Caco-2 (cell line): ENCODE measurements around the gene ACTR1A. TPM values are rescaled to one million over a fixed set of nuclear protein-coding genes. Genes with fewer than 3 reads are reported as not detected.

ENCODE experiments used
- BruUV-seq: library from RNA; stranded (reverse); fragments of 400-500 nt; replicated peaks from 2 replicates; lab custom pipeline; 2021; lab: Mats Ljungman, UMichigan
- CTCF ChIA-PET: fragments of 300-600 bp; sonication (Branson Sonifier 250); formaldehyde crosslinking; loops from one replicate; lab custom pipeline; 2022; ENCODE audit warnings: antibody characterized with exemption; lab: Charles Lee
- POLR2A ChIA-PET: fragments of 300-600 bp; sonication (Branson Sonifier 250); formaldehyde crosslinking; loops from one replicate; lab custom pipeline; 2022; ENCODE audit warnings: antibody characterized with exemption; lab: Charles Lee
- DNase-seq, 2 experiments: peaks; one replicate each; pipeline versions ENCODE4 v3.0.0 to v3.0.0-alpha.2; 2020 to 2022
- H3K27me3 ChIP-seq: replicated peaks from 2 replicates; pipeline ENCODE4 v1.6.0; 2011; ENCODE audit warnings: low read length; ENCODE audit not compliant: control insufficient read depth, insufficient read depth
- H3K36me3 ChIP-seq: 2 replicates; pipeline ENCODE4 v1.5.1; 2011; ENCODE audit warnings: low read length; ENCODE audit not compliant: control insufficient read depth, insufficient read depth
- H3K4me1 ChIP-seq: fragments of 250-450 bp; sonication (Bioruptor Pico); 2 replicates; pipeline ENCODE4 v1.5.1; 2020; ENCODE audit warnings: mild to moderate bottlenecking
- H3K4me3 ChIP-seq: 2 replicates; pipeline ENCODE4 v1.5.1; 2011; ENCODE audit warnings: low read depth, mild to moderate bottlenecking, control low read depth, low read length
- H3K9me3 ChIP-seq: fragments of 250-450 bp; sonication (Bioruptor Pico); 2 replicates; pipeline ENCODE4 v1.5.1; 2020; ENCODE audit warnings: mild to moderate bottlenecking, moderate library complexity
- H3K27ac Mint-ChIP-seq: one replicate; pipeline ENCODE4 v1.8.0; 2022; ENCODE audit warnings: mixed read lengths; ENCODE audit not compliant: unreplicated experiment
- H3K27me3 Mint-ChIP-seq: one replicate; pipeline ENCODE4 v1.8.0; 2022; ENCODE audit warnings: mixed read lengths; ENCODE audit not compliant: insufficient read depth, unreplicated experiment
- H3K36me3 Mint-ChIP-seq: one replicate; pipeline ENCODE4 v1.8.0; 2022; ENCODE audit warnings: mild to moderate bottlenecking, mixed read lengths; ENCODE audit not compliant: insufficient read depth, unreplicated experiment
- H3K4me1 Mint-ChIP-seq: one replicate; pipeline ENCODE4 v1.8.0; 2022; ENCODE audit warnings: low read depth, mixed read lengths; ENCODE audit not compliant: unreplicated experiment
- H3K4me3 Mint-ChIP-seq: one replicate; pipeline ENCODE4 v1.8.0; 2022; ENCODE audit warnings: mild to moderate bottlenecking, moderate library complexity, mixed read lengths; ENCODE audit not compliant: unreplicated experiment
- H3K9me3 Mint-ChIP-seq: one replicate; pipeline ENCODE4 v1.8.0; 2022; ENCODE audit warnings: mixed read lengths; ENCODE audit not compliant: unreplicated experiment
- CTCF ChIP-seq, 2 experiments: fragments of 200-600 bp in 1 of 2; IDR thresholded peaks; 1 replicate in 1 of 2; 2 replicates in 1 of 2; pipeline versions ENCODE4 v1.5.1 to v1.8.0; 2011 to 2022; ENCODE audit warnings: antibody characterized with exemption in 1 of 2, control low read depth in 1 of 2, inconsistent platforms in 1 of 2, low read depth in 1 of 2, low read length in 1 of 2, mild to moderate bottlenecking in 1 of 2, moderate library complexity in 1 of 2; ENCODE audit not compliant: insufficient read depth in 1 of 2, severe bottlenecking in 1 of 2, unreplicated experiment in 1 of 2
- intact Hi-C: fragments of 100-400 bp; cut with micrococcal nuclease; formaldehyde crosslinking; loops from one replicate; pipeline ENCODE4 v1.10.0; 2022; ENCODE audit not compliant: unreplicated experiment
- total RNA-seq: library from RNA; stranded (reverse); gene quantifications from 2 replicates; pipeline ENCODE4 v1.2.3, GENCODE V29; 2022

ACTR1A gene
- total RNA-seq, 1 experiment from 2014 or later = 65.9 TPM

GRCh38 chr10:102517553-102517952, 15.0 kb upstream of the ACTR1A start:
- no peaks in the 10 kb centered on the region for H3K9me3 Mint-ChIP-seq
- no peaks in the 10 kb centered on the region for H3K27me3 ChIP-seq
- no TSS peak for BruUV-seq
- intact Hi-C loops = no loop called here
- DNase-seq = no peak
- H3K36me3 Mint-ChIP-seq = no peaks in the 10 kb centered on the region
- no peak overlapping the region for H3K4me3 Mint-ChIP-seq
- ChIA-PET CTCF (interaction anchor here (0.9 kb wide), 1 partner anchor 79 kb away, joined by 5 read pairs; no protein-coding TSS in a partner anchor), POLR2A (interaction anchor here (0.6 kb wide), 1 partner anchor 152 kb away, joined by 4 read pairs; no protein-coding TSS in a partner anchor)
- TF ChIP-seq CTCF (IDR thresholded peaks at IDR 0.05; ENCODE audit: insufficient read depth in 1 of 2, low read depth in 1 of 2, low read length in 1 of 2, severe bottlenecking in 1 of 2, unreplicated experiment in 1 of 2) = no peak
- no peaks in the 10 kb centered on the region for H3K27me3 Mint-ChIP-seq
- no peaks in the 10 kb centered on the region for H3K4me1 ChIP-seq
- H3K4me1 Mint-ChIP-seq = peaks cover 11% of the 10 kb centered on the region
- H3K36me3 ChIP-seq = no peaks in the 10 kb centered on the region
- no peak overlapping the region for H3K4me3 ChIP-seq
- peak overlapping the region; percentile 12 for H3K27ac Mint-ChIP-seq
- H3K9me3 ChIP-seq = no peaks in the 10 kb centered on the region

- POLR2A ChIA-PET = no interaction called here
- no peak overlapping the region for H3K4me3 Mint-ChIP-seq
- intact Hi-C loops = no loop called here
Observed at GRCh38 chr10:102515724-102516123, 13.2 kb upstream of the ACTR1A start.

GRCh38 chr10:102514487-102515311, 12.2 kb upstream of the ACTR1A start:
- Mint-ChIP-seq H3K27me3 (no peaks in the 10 kb centered on the region), H3K4me1 (peaks cover 17% of the 10 kb centered on the region), H3K9me3 (no peaks in the 10 kb centered on the region), H3K27ac (no peak overlapping the region), H3K4me3 (no peak overlapping the region), H3K36me3 (peaks cover 6% of the 10 kb centered on the region)
- ChIA-PET POLR2A (no interaction called here), CTCF (no interaction called here)
- H3K4me1 ChIP-seq = no peaks in the 10 kb centered on the region
- H3K36me3 ChIP-seq = no peaks in the 10 kb centered on the region
- no peaks in the 10 kb centered on the region for H3K27me3 ChIP-seq
- no peaks in the 10 kb centered on the region for H3K9me3 ChIP-seq
- no peak for DNase-seq
- H3K4me3 ChIP-seq = no peak overlapping the region
- BruUV-seq = no TSS peak
- TF ChIP-seq CTCF (IDR thresholded peaks at IDR 0.05; ENCODE audit: insufficient read depth in 1 of 2, low read depth in 1 of 2, low read length in 1 of 2, severe bottlenecking in 1 of 2, unreplicated experiment in 1 of 2) = no peak
- intact Hi-C loops = no loop called here

More at GRCh38 chr10:102515724-102516123, 13.2 kb upstream of the ACTR1A start:
- CTCF ChIA-PET = no interaction called here
- H3K36me3 Mint-ChIP-seq = peaks cover 6% of the 10 kb centered on the region
- BruUV-seq = no TSS peak
- no peaks in the 10 kb centered on the region for H3K36me3 ChIP-seq
- no peak for TF ChIP-seq CTCF (IDR thresholded peaks at IDR 0.05; ENCODE audit: insufficient read depth in 1 of 2, low read depth in 1 of 2, low read length in 1 of 2, severe bottlenecking in 1 of 2, unreplicated experiment in 1 of 2)
- H3K4me1 ChIP-seq = no peaks in the 10 kb centered on the region
- no peaks in the 10 kb centered on the region for H3K27me3 ChIP-seq
- no peak overlapping the region for H3K4me3 ChIP-seq
- no peaks in the 10 kb centered on the region for H3K9me3 ChIP-seq
- H3K27ac Mint-ChIP-seq = no peak overlapping the region
- no peak for DNase-seq
- no peaks in the 10 kb centered on the region for H3K9me3 Mint-ChIP-seq
- no peaks in the 10 kb centered on the region for H3K27me3 Mint-ChIP-seq
- peaks cover 23% of the 10 kb centered on the region for H3K4me1 Mint-ChIP-seq
